GM12892 (cell line): ENCODE results near the gene LARP4B.

Experiments used
- POLR2A ChIP-seq: IDR thresholded peaks from 2 replicates; pipeline ENCODE4 v1.6.1; 2011; ENCODE audit warnings: low read depth, low read length, control low read depth
- POLR2AphosphoS5 ChIP-seq: IDR thresholded peaks from 2 replicates; pipeline ENCODE4 v1.6.1; 2011; ENCODE audit warnings: low read depth, low read length, control low read depth

DNA sequence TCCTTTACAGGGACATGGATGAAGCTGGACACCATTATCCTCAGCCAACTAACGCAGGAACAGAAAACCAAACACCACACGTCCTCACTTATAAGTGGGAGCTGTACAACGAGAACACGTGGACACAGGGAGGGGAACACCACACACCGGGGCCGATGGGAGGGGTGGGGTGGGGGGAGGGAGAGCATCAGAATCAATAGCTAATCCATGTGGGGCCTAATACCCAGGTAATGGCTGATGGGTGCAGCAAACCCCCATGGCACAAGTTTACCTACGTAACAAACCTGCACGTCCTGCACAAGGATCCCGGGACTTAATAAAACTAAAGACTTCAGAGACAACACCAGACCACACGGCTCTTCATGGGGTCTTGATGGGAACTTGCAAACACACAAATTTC, 159.9 kb downstream of the LARP4B start:
- TF ChIP-seq POLR2A (no peak), POLR2AphosphoS5 (no peak)
